ENCODE measurements around the gene ITGB5.

DNA sequence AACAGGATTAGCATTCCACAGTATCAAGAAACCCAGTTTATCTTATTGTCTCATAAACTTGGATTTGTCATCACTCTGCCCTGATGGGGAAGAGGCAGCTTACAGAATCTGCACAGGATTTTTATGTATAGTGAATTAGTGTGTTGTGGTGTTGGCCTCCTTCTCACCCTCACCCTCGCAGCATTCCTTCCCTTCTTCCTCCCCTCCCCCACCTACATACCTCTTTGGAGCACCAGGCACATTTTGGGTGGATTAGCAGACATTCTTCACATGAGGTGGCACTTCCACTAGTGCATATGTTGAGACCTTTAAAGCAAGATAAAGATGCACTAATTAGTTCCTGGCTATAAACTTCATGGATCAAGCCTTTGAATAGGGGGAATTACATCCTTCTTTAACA lies 13.9 kb downstream of the ITGB5 start:
- TF ChIP-seq, protein P1, sequence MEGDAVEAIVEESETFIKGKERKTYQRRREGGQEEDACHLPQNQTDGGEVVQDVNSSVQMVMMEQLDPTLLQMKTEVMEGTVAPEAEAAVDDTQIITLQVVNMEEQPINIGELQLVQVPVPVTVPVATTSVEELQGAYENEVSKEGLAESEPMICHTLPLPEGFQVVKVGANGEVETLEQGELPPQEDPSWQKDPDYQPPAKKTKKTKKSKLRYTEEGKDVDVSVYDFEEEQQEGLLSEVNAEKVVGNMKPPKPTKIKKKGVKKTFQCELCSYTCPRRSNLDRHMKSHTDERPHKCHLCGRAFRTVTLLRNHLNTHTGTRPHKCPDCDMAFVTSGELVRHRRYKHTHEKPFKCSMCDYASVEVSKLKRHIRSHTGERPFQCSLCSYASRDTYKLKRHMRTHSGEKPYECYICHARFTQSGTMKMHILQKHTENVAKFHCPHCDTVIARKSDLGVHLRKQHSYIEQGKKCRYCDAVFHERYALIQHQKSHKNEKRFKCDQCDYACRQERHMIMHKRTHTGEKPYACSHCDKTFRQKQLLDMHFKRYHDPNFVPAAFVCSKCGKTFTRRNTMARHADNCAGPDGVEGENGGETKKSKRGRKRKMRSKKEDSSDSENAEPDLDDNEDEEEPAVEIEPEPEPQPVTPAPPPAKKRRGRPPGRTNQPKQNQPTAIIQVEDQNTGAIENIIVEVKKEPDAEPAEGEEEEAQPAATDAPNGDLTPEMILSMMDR (IDR thresholded peaks at IDR 0.05; ENCODE audit: low read depth, low read length, missing input control) = no peak
- TF ChIP-seq RXRA (IDR thresholded peaks at IDR 0.05) (no peak), EGR1 (IDR thresholded peaks at IDR 0.05; ENCODE audit: low read depth in 2 of 2) (no peak), FOXA1 (IDR thresholded peaks at IDR 0.05) (no peak), TAF1 (conservative IDR thresholded peaks at IDR 0.05) (no peak), HNF4G (IDR thresholded peaks at IDR 0.05) (no peak), SP1 (IDR thresholded peaks at IDR 0.05) (no peak), YY1 (IDR thresholded peaks at IDR 0.05) (no peak), GABPA (IDR thresholded peaks at IDR 0.05 in 1 of 2, conservative IDR thresholded peaks at IDR 0.05 in 1 of 2) (no peak), RAD21 (IDR thresholded peaks at IDR 0.05) (no peak)
- TF ChIP-seq, protein P2, sequence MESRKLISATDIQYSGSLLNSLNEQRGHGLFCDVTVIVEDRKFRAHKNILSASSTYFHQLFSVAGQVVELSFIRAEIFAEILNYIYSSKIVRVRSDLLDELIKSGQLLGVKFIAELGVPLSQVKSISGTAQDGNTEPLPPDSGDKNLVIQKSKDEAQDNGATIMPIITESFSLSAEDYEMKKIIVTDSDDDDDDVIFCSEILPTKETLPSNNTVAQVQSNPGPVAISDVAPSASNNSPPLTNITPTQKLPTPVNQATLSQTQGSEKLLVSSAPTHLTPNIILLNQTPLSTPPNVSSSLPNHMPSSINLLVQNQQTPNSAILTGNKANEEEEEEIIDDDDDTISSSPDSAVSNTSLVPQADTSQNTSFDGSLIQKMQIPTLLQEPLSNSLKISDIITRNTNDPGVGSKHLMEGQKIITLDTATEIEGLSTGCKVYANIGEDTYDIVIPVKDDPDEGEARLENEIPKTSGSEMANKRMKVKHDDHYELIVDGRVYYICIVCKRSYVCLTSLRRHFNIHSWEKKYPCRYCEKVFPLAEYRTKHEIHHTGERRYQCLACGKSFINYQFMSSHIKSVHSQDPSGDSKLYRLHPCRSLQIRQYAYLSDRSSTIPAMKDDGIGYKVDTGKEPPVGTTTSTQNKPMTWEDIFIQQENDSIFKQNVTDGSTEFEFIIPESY (IDR thresholded peaks at IDR 0.05) = no peak
- TF ChIP-seq, protein P3, sequence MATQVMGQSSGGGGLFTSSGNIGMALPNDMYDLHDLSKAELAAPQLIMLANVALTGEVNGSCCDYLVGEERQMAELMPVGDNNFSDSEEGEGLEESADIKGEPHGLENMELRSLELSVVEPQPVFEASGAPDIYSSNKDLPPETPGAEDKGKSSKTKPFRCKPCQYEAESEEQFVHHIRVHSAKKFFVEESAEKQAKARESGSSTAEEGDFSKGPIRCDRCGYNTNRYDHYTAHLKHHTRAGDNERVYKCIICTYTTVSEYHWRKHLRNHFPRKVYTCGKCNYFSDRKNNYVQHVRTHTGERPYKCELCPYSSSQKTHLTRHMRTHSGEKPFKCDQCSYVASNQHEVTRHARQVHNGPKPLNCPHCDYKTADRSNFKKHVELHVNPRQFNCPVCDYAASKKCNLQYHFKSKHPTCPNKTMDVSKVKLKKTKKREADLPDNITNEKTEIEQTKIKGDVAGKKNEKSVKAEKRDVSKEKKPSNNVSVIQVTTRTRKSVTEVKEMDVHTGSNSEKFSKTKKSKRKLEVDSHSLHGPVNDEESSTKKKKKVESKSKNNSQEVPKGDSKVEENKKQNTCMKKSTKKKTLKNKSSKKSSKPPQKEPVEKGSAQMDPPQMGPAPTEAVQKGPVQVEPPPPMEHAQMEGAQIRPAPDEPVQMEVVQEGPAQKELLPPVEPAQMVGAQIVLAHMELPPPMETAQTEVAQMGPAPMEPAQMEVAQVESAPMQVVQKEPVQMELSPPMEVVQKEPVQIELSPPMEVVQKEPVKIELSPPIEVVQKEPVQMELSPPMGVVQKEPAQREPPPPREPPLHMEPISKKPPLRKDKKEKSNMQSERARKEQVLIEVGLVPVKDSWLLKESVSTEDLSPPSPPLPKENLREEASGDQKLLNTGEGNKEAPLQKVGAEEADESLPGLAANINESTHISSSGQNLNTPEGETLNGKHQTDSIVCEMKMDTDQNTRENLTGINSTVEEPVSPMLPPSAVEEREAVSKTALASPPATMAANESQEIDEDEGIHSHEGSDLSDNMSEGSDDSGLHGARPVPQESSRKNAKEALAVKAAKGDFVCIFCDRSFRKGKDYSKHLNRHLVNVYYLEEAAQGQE (IDR thresholded peaks at IDR 0.05) = no peak
- TF ChIP-seq, protein P4, sequence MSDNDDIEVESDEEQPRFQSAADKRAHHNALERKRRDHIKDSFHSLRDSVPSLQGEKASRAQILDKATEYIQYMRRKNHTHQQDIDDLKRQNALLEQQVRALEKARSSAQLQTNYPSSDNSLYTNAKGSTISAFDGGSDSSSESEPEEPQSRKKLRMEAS (IDR thresholded peaks at IDR 0.05) = no peak
- TF ChIP-seq, protein P5, sequence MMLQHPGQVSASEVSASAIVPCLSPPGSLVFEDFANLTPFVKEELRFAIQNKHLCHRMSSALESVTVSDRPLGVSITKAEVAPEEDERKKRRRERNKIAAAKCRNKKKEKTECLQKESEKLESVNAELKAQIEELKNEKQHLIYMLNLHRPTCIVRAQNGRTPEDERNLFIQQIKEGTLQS (IDR thresholded peaks at IDR 0.05) = no peak

All from liver (tissue), 3 donors.